Right lobe of liver (tissue), 6 donors: ENCODE measurements around the gene LIN52. TPM values are rescaled to one million over a fixed set of nuclear protein-coding genes. Genes with fewer than 3 reads are reported as not detected.

Source experiments
- ATAC-seq, 4 donors: fragments of 200-7000 bp; cut with Tn5 transposase; one replicate each; pipeline ENCODE4 v1.9.1; 2020; ENCODE audit warnings: mild to moderate bottlenecking in 4 of 4, moderate library complexity in 4 of 4
- DNase-seq, 3 donors: peaks; one replicate each; pipeline ENCODE4 v3.0.0-alpha.2; 2020
- H3K27ac ChIP-seq, 3 donors: fragments of 200-600 bp; one replicate each; pipeline ENCODE4 v1.8.0; 2022
- H3K27me3 ChIP-seq, 2 donors: fragments of 200-600 bp; one replicate each; pipeline ENCODE4 v1.8.0; 2022
- H3K36me3 ChIP-seq, 4 donors: fragments of 200-600 bp; sonication (generic) in 1 of 4; one replicate each; pipeline versions ENCODE4 v1.5.1 to v1.8.0; 2017 to 2022; ENCODE audit warnings: control low read depth in 1 of 4
- H3K4me1 ChIP-seq, 4 donors: fragments of 200-600 bp; sonication (generic) in 1 of 4; one replicate each; pipeline versions ENCODE4 v1.5.1 to v1.8.0; 2017 to 2022; ENCODE audit warnings: control low read depth in 1 of 4
- H3K4me3 ChIP-seq, 3 donors: fragments of 200-600 bp; one replicate each; pipeline ENCODE4 v1.8.0; 2022
- H3K9me3 ChIP-seq, 4 donors: fragments of 200-600 bp; sonication (generic) in 1 of 4; one replicate each; pipeline versions ENCODE4 v1.5.1 to v1.8.0; 2017 to 2022; ENCODE audit warnings: control low read depth in 1 of 4
- CTCF ChIP-seq, 4 donors: fragments of 200-600 bp in 3 of 4; fragments of 450-650 bp in 1 of 4; IDR thresholded peaks; one replicate each; pipeline versions ENCODE4 v1.5.1 to v1.8.0; 2016 to 2022; ENCODE audit warnings: antibody characterized with exemption in 4 of 4, mild to moderate bottlenecking in 2 of 4
- POLR2A ChIP-seq: fragments of 450-650 bp; IDR thresholded peaks from one replicate; pipeline ENCODE4 v1.6.1; 2017; ENCODE audit warnings: antibody characterized with exemption, mild to moderate bottlenecking
- WGBS: methylation state at CpG from one replicate; pipeline ENCODE4 v1.1.6; 2018; ENCODE audit warnings: low coverage, low lambda C conversion rate; ENCODE audit not compliant: insufficient coverage; ENCODE audit errors: missing lambda C conversion rate; 5-methylcytosine and 5-hydroxymethylcytosine counted together
- intact Hi-C, 2 donors: fragments of 100-400 bp; cut with DNase I; formaldehyde crosslinking; loops; one replicate each; pipeline versions ENCODE4 v1.11.2 to v1.14.1; 2022
- total RNA-seq, 6 experiments: library from RNA; depleted of rRNA in 2 of 6; stranded (reverse); fragments of >200 nt in 2 of 6; fragmentation: NEBNext Ultra II Directional in 3 of 6; extraction: Animal tissue kit (Norgen Biotek cat#: 25700) in 3 of 6; gene quantifications; one replicate each; pipeline versions ENCODE4 v1.1.0 to v1.2.4, GENCODE V29; 2016 to 2023
- donor health status: DM: no; HTN: yes; CAD: no.
- donor health status: DM: no; HTN: no; CAD: no.
- donor health status: DM: no; HTN: no; CAD: no.
- donor health status: DM: no; HTN: yes; CAD: no.
- donor health status: DM: no; HTN: yes; CAD: no.

The LIN52 gene
- total RNA-seq, 6 experiments from 2014 or later: 2.3 to 59.5 (median 4.8) TPM

- no peaks in the 10 kb centered on the region for H3K9me3 ChIP-seq
- no peaks in the 10 kb centered on the region for H3K27me3 ChIP-seq
- under 1% methylated on average over 22 of the region's 26 CpGs for WGBS
- peak overlapping the region in 2 of 3 donors; percentile 68 to 77 for H3K27ac ChIP-seq
- ATAC-seq (peak; percentile 0 to 10 (median 2)), DNase-seq (peak in 1 of 3 donors; percentile 56)
- no peaks in the 10 kb centered on the region for H3K36me3 ChIP-seq
- H3K4me1 ChIP-seq: peaks cover 0 to 42% (median 10%) of the 10 kb centered on the region in 4 donors
- intact Hi-C loops: no loop called here
- peak overlapping the region; percentile 70 to 81 (median 75) for H3K4me3 ChIP-seq
- peak; percentile 10 for TF ChIP-seq POLR2A
- TF ChIP-seq CTCF (IDR thresholded peaks at IDR 0.05): no peak
These were observed 386 bp downstream of the LIN52 start for GRCh38 chr14:74085047-74085637.

GRCh38 chr14:74085828-74086227 is 1.1 kb downstream of the LIN52 start:
- H3K4me1 ChIP-seq: peaks cover 0 to 35% (median 10%) of the 10 kb centered on the region in 4 donors
- WGBS: 62% methylated on average over 1 of the region's 1 CpG
- no peak overlapping the region for H3K27ac ChIP-seq
- ATAC-seq: no peak
- peak overlapping the region; percentile 70 to 81 (median 75) for H3K4me3 ChIP-seq
- H3K27me3 ChIP-seq: no peaks in the 10 kb centered on the region
- no peak for DNase-seq
- TF ChIP-seq CTCF (IDR thresholded peaks at IDR 0.05) (no peak), POLR2A (no peak)
- intact Hi-C loops: no loop called here
- no peaks in the 10 kb centered on the region for H3K9me3 ChIP-seq
- H3K36me3 ChIP-seq: peaks cover 0 to 2% (median 0%) of the 10 kb centered on the region in 4 donors

GRCh38 chr14:74089251-74090020 is 4.7 kb downstream of the LIN52 start:
- TF ChIP-seq CTCF (IDR thresholded peaks at IDR 0.05) (no peak), POLR2A (no peak)
- intact Hi-C loops: no loop called here
- 88% methylated on average over 4 of the region's 8 CpGs for WGBS
- peaks cover 0 to 12% (median under 1%) of the 10 kb centered on the region in 4 donors for H3K36me3 ChIP-seq
- DNase-seq (no peak), ATAC-seq (no peak)
- H3K27ac ChIP-seq: no peak overlapping the region
- H3K27me3 ChIP-seq: no peaks in the 10 kb centered on the region
- no peaks in the 10 kb centered on the region for H3K9me3 ChIP-seq
- peaks cover 0 to 12% (median 2%) of the 10 kb centered on the region in 4 donors for H3K4me1 ChIP-seq
- H3K4me3 ChIP-seq: no peak overlapping the region

- Histone ChIP-seq H3K9me3 (no peaks in the 10 kb centered on the region), H3K4me1 (no peaks in the 10 kb centered on the region), H3K27me3 (no peaks in the 10 kb centered on the region), H3K27ac (no peak overlapping the region), H3K4me3 (no peak overlapping the region), H3K36me3 (peaks cover 0 to 14% (median 0%) of the 10 kb centered on the region in 4 donors)
- ATAC-seq: no peak
- WGBS: 95% methylated on average over 2 of the region's 2 CpGs
- DNase-seq: no peak
- no peak for TF ChIP-seq CTCF (IDR thresholded peaks at IDR 0.05)
- TF ChIP-seq POLR2A: no peak
- intact Hi-C loops: no loop called here
These were observed 20.6 kb downstream of the LIN52 start for GRCh38 chr14:74105381-74105780.
